Ascending aorta (tissue), 2 donors: ENCODE data around the gene PPARG. TPM values are rescaled to one million over a fixed set of nuclear protein-coding genes. Genes with fewer than 3 reads are reported as not detected.
A peak's percentile ranks its signal among the peaks of the same experiment; 100 is the strongest.
"Not testable (repeated sequence)": the region's sequence is repeated elsewhere in the genome, so short reads cannot be mapped to it uniquely, and the experiment has no call there.

Experiments
- DNase-seq, 2 donors: peaks; one replicate each; pipeline ENCODE4 v3.0.0-alpha.2; 2019; ENCODE audit warnings: low spot score in 2 of 2
- H3K27ac ChIP-seq, 2 donors: fragments of 200-600 bp; sonication (generic); one replicate each; pipeline ENCODE4 v1.5.1; 2016 to 2017; ENCODE audit warnings: mild to moderate bottlenecking in 1 of 2
- H3K27me3 ChIP-seq: fragments of 200-600 bp; sonication (generic); one replicate; pipeline ENCODE4 v1.5.1; 2017
- H3K36me3 ChIP-seq, 2 donors: fragments of 200-600 bp; sonication (generic); one replicate each; pipeline ENCODE4 v1.5.1; 2016
- H3K4me1 ChIP-seq, 2 donors: fragments of 200-600 bp; sonication (generic); one replicate each; pipeline ENCODE4 v1.5.1; 2016 to 2017; ENCODE audit warnings: mild to moderate bottlenecking in 1 of 2
- H3K4me3 ChIP-seq, 2 donors: fragments of 200-600 bp; sonication (generic); one replicate each; pipeline ENCODE4 v1.5.1; 2016 to 2017; ENCODE audit warnings: mild to moderate bottlenecking in 1 of 2
- H3K9me3 ChIP-seq, 2 donors: fragments of 200-600 bp; sonication (generic); one replicate each; pipeline ENCODE4 v1.5.1; 2016
- intact Hi-C: fragments of 100-400 bp; cut with DNase I; formaldehyde crosslinking; loops from one replicate; pipeline ENCODE4 v1.15.1; 2023
- total RNA-seq: library from RNA; depleted of rRNA; stranded (reverse); fragments of >200 nt; gene quantifications from one replicate; pipeline ENCODE4 v1.1.0, GENCODE V29; 2016
- TF ChIP-seq, protein P1 (sequence below), 3 experiments: fragments of 200-600 bp in 2 of 3; fragments of 450-650 bp in 1 of 3; sonication (generic) in 2 of 3; IDR thresholded peaks; one replicate each; pipeline ENCODE4 v1.5.1; 2016 to 2019; ENCODE audit warnings: antibody characterized with exemption in 3 of 3, mild to moderate bottlenecking in 1 of 3, moderate library complexity in 1 of 3

The PPARG gene
- total RNA-seq, 1 donor from 2014 or later, result 23.5 TPM

DNA sequence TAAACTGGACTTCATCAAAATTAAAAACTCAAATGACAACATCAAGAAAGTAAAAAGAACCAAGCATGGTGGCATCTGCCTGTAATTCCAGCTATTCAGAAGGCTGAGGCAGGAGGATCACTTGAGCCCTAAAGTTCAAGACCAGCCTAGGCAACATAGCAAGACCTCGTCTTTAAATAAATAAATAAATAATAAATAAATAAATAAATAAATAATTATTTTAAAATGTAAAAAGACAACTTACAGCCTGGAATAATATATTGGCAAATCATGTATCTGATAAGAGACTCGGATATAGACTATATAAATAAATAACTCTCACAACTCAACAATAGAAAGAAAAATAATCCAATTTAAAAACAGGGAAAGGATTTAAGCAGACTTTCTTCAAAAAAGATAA lies 4.3 kb upstream of the PPARG start:
- Histone ChIP-seq H3K4me3 (no peak overlapping the region), H3K36me3 (no peaks in the 10 kb centered on the region), H3K9me3 (no peaks in the 10 kb centered on the region), H3K27me3 (peaks cover 3% of the 10 kb centered on the region), H3K27ac (no peak overlapping the region), H3K4me1 (peaks cover 0 to 10% of the 10 kb centered on the region in 2 donors)
- TF ChIP-seq, protein P1, sequence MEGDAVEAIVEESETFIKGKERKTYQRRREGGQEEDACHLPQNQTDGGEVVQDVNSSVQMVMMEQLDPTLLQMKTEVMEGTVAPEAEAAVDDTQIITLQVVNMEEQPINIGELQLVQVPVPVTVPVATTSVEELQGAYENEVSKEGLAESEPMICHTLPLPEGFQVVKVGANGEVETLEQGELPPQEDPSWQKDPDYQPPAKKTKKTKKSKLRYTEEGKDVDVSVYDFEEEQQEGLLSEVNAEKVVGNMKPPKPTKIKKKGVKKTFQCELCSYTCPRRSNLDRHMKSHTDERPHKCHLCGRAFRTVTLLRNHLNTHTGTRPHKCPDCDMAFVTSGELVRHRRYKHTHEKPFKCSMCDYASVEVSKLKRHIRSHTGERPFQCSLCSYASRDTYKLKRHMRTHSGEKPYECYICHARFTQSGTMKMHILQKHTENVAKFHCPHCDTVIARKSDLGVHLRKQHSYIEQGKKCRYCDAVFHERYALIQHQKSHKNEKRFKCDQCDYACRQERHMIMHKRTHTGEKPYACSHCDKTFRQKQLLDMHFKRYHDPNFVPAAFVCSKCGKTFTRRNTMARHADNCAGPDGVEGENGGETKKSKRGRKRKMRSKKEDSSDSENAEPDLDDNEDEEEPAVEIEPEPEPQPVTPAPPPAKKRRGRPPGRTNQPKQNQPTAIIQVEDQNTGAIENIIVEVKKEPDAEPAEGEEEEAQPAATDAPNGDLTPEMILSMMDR (IDR thresholded peaks at IDR 0.05), result no peak
- no peak for DNase-seq
- intact Hi-C loops, result no loop called here

DNA sequence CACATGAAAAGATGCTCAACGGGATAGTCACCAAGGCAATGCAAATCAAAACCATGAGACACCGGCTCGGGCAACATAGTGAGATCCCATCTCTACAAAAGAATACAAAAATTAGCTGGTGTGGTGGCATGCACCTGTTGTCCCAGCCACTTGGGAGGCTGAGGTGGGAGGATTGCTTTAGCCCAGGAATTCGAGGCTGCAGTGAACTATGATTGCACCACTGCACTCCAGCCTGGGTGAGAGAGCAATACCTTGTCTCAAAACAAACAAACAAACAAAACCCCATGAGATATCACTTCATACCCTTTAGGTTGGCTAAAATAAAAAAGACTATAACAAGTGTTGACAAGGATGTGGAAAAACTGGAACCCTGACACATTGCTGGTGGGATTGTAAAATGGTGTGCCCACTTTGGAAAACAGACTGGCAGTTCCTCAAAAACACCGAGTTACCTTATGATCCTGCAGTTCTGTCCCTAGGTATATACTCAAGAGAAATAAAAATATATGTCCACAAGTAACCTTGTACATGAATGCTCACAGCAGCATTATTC lies 3.8 kb upstream of the PPARG start:
- Histone ChIP-seq H3K27ac (no peak overlapping the region), H3K4me3 (no peak overlapping the region), H3K9me3 (no peaks in the 10 kb centered on the region), H3K4me1 (peaks cover 0 to 10% of the 10 kb centered on the region in 2 donors), H3K27me3 (peaks cover 3% of the 10 kb centered on the region), H3K36me3 (no peaks in the 10 kb centered on the region)
- TF ChIP-seq, protein P1 (IDR thresholded peaks at IDR 0.05), result no peak
- DNase-seq, result no peak
- intact Hi-C loops, result loop anchor here (5.0 kb wide), 3 partner anchors 88 to 197 kb away; partner anchors contain the start of gene TSEN2

DNA sequence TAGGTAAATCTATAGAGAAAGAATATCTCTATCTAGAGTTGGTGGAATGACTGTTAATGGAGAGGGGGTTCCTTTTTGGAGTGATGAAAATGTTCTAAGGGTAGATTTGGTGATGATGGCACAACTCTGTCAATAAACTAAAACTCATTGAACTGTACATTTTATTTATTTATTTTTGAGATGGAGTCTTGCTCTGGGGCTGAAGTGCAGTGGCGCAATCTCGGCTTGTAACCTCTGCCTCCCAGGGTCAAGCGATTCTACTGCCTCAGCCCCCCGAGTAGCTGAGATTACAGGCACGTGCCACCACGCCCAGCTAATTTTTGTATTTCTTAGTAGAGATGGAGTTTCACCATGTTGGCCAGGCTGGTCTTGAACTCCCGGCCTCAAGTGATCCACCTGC lies 3.1 kb upstream of the PPARG start:
- not testable (repeated sequence) for DNase-seq, H3K4me3 ChIP-seq, H3K36me3 ChIP-seq, H3K27me3 ChIP-seq, H3K9me3 ChIP-seq, H3K27ac ChIP-seq
- intact Hi-C loops, result loop anchor here (5.0 kb wide), 3 partner anchors 88 to 197 kb away; partner anchors contain the start of gene TSEN2
- peaks cover 0 to 10% of the 10 kb centered on the region in 2 donors for H3K4me1 ChIP-seq

DNA sequence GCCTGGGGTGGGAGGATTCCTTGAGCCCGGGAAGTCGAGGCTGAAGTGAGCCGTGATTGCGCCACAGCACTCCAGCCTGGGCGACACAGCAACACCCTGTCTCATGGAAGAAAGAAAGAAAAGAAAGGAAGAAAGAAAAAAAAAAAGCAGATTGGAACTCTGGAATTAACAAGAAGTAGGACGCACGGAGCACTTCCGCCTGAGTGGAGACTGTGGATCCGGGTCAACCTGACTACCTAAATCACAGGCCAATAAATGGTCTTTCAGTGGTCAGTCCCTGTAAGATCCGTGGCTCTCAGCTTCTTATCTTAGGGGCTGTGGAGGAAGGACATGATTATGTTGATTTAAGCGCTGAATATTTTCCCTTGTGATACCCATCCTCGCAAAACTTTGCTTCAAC lies 2.4 kb upstream of the PPARG start:
- DNase-seq, result no peak
- Histone ChIP-seq H3K4me1 (peaks cover 0 to 10% of the 10 kb centered on the region in 2 donors), H3K4me3 (no peak overlapping the region), H3K27ac (no peak overlapping the region), H3K9me3 (no peaks in the 10 kb centered on the region), H3K36me3 (no peaks in the 10 kb centered on the region), H3K27me3 (peaks cover 3% of the 10 kb centered on the region)
- TF ChIP-seq, protein P1 (IDR thresholded peaks at IDR 0.05), result no peak
- intact Hi-C loops, result loop anchor here (5.0 kb wide), 3 partner anchors 89 to 196 kb away; partner anchors contain the start of gene TSEN2

DNA sequence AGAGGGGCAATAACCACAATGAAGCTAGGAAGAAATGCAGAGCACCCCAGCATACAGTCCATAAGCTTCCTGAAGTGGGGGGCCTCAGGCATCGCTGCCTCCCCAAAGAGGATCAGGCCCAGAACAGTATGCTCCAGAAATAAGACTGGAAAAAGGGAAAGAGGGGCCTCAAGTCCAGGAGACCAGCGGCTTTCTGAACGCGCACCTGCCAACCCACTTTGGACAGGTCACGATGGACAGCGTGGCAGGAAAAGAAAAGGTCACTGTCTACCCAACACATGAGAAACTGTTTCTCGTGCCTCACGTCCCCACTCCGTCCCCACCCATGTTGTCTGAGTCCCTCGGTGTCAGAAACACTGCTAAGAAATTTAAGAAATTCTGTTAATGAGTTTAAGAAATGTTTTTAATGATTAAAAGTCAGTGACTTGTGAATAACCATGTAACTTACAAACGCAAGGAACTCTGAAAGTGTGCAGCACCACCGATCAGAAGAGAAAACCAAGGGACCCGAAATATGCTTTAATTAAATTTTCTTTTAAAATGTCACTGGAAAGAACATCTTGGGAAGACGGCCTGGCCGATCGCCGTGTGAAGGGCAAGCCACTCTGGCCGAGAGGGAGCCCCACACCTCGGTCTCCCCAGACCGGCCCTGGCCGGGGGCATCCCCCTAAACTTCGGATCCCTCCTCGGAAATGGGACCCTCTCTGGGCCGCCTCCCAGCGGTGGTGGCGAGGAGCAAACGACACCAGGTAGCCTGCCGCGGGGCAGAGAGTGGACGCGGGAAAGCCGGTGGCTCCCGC lies 1.7 kb upstream of the PPARG start:
- H3K27ac ChIP-seq, result no peak overlapping the region
- intact Hi-C loops, result loop anchor here (5.0 kb wide), 3 partner anchors 90 to 195 kb away; partner anchors contain the start of gene TSEN2
- peaks cover 3% of the 10 kb centered on the region for H3K27me3 ChIP-seq
- H3K4me1 ChIP-seq, result peaks cover 0 to 10% of the 10 kb centered on the region in 2 donors
- H3K36me3 ChIP-seq, result no peaks in the 10 kb centered on the region
- no peaks in the 10 kb centered on the region for H3K9me3 ChIP-seq
- peak in 1 of 2 donors; percentile 66 for DNase-seq
- TF ChIP-seq, protein P1 (IDR thresholded peaks at IDR 0.05), result no peak
- H3K4me3 ChIP-seq, result peak overlapping the region; percentile 34 to 75

DNA sequence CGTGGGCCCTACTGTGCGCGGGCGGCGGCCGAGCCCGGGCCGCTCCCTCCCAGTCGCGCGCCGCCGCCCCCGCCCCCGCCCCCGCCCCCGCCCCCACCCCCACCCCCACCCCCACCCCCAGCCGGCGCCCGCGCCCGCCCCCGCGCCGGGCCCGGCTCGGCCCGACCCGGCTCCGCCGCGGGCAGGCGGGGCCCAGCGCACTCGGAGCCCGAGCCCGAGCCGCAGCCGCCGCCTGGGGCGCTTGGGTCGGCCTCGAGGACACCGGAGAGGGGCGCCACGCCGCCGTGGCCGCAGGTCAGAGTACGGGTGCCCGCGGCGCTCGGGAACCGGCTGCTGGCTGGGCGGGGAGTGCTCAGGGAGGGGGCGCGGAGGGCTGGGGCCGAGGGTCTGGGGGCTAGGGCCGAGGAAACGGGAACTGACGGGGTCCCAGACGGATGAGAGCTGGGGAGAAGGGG lies 1.1 kb upstream of the PPARG start:
- H3K27me3 ChIP-seq, result peaks cover 3% of the 10 kb centered on the region
- H3K9me3 ChIP-seq, result no peaks in the 10 kb centered on the region
- no peaks in the 10 kb centered on the region for H3K36me3 ChIP-seq
- intact Hi-C loops, result loop anchor here (5.0 kb wide), 3 partner anchors 90 to 195 kb away; partner anchors contain the start of gene TSEN2
- peak overlapping the region; percentile 15 to 54 for H3K27ac ChIP-seq
- H3K4me3 ChIP-seq, result peak overlapping the region; percentile 66 to 75
- TF ChIP-seq, protein P1 (IDR thresholded peaks at IDR 0.05), result no peak
- no peak for DNase-seq
- peaks cover 0 to 10% of the 10 kb centered on the region in 2 donors for H3K4me1 ChIP-seq
